GM21737 (cell line): ENCODE data around the gene SMURF2.
A peak's percentile ranks its signal among the peaks of the same experiment; 100 is the strongest.
"Not testable (repeated sequence)": the region's sequence is repeated elsewhere in the genome, so short reads cannot be mapped to it uniquely, and the experiment has no call there.

Experiments
- ATAC-seq: cut with Tn5 transposase; IDR thresholded peaks from one replicate; pipeline ENCODE4 v1.9.1; 2021; ENCODE audit warnings: mild to moderate bottlenecking, moderate library complexity; ENCODE audit not compliant: unreplicated experiment

Gene SMURF2

GRCh38 chr17:64632606-64633005 lies 29.5 kb downstream of the SMURF2 start:
- no peak for ATAC-seq

GRCh38 chr17:64632194-64632593 lies 29.9 kb downstream of the SMURF2 start:
- no peak for ATAC-seq

- no peak for ATAC-seq
These were observed 31.5 kb downstream of the SMURF2 start for GRCh38 chr17:64630309-64631223.

- ATAC-seq, result peak; percentile 53
These were observed 33.5 kb downstream of the SMURF2 start for GRCh38 chr17:64628641-64629040.

GRCh38 chr17:64627797-64628196 lies 34.3 kb downstream of the SMURF2 start:
- ATAC-seq, result no peak

- no peak for ATAC-seq
These were observed 35.3 kb downstream of the SMURF2 start for GRCh38 chr17:64626827-64627226.

GRCh38 chr17:64625541-64625940 lies 36.6 kb downstream of the SMURF2 start:
- no peak for ATAC-seq

- no peak for ATAC-seq
These were observed 39.0 kb downstream of the SMURF2 start for GRCh38 chr17:64622931-64623654.

GRCh38 chr17:64621772-64622171 lies 40.3 kb downstream of the SMURF2 start:
- no peak for ATAC-seq

- no peak for ATAC-seq
These were observed 43.3 kb downstream of the SMURF2 start for GRCh38 chr17:64618848-64619247.

- ATAC-seq, result no peak
These were observed 44.9 kb downstream of the SMURF2 start for GRCh38 chr17:64617125-64617780.

- ATAC-seq, result no peak
These were observed 47.0 kb downstream of the SMURF2 start for GRCh38 chr17:64615028-64615677.

GRCh38 chr17:64614266-64615027 lies 47.7 kb downstream of the SMURF2 start:
- no peak for ATAC-seq

GRCh38 chr17:64611369-64611768 lies 50.7 kb downstream of the SMURF2 start:
- no peak for ATAC-seq

- not testable (repeated sequence) for ATAC-seq
These were observed 51.9 kb downstream of the SMURF2 start for GRCh38 chr17:64610244-64610643.

- no peak for ATAC-seq
These were observed 53.5 kb downstream of the SMURF2 start for GRCh38 chr17:64608571-64608981.

- no peak for ATAC-seq
These were observed 54.1 kb downstream of the SMURF2 start for GRCh38 chr17:64607862-64608565.

GRCh38 chr17:64604532-64604931 lies 57.6 kb downstream of the SMURF2 start:
- ATAC-seq, result not testable (repeated sequence)

- no peak for ATAC-seq
These were observed 58.1 kb downstream of the SMURF2 start for GRCh38 chr17:64603987-64604386.

- no peak for ATAC-seq
These were observed 62.3 kb downstream of the SMURF2 start for GRCh38 chr17:64599827-64600226.
